Stomach (tissue), 9 donors: ENCODE data around the gene PITX1. TPM values are rescaled to one million over a fixed set of nuclear protein-coding genes. Genes with fewer than 3 reads are reported as not detected.

Source experiments
- DNase-seq, 2 donors: peaks; one replicate each; pipeline versions ENCODE4 v3.0.0 to v3.0.0-alpha.2; 2013 to 2019
- H3K27ac ChIP-seq, 5 donors: fragments of 200-600 bp in 4 of 5; sonication (generic) in 4 of 5; one replicate each; pipeline ENCODE4 v1.5.1; 2013 to 2019; ENCODE audit warnings: mild to moderate bottlenecking in 1 of 5, moderate library complexity in 1 of 5
- H3K27me3 ChIP-seq, 3 donors: fragments of 200-600 bp; sonication (generic); one replicate each; pipeline ENCODE4 v1.5.1; 2017 to 2019; ENCODE audit warnings: mixed run types in 1 of 3
- H3K36me3 ChIP-seq, 4 donors: fragments of 200-600 bp; sonication (generic); 1 replicate in 3 of 4; 2 replicates in 1 of 4; pipeline ENCODE4 v1.5.1; 2016 to 2019
- H3K4me1 ChIP-seq, 4 donors: fragments of 200-600 bp; sonication (generic); one replicate each; pipeline ENCODE4 v1.5.1; 2016 to 2019
- H3K4me3 ChIP-seq, 4 donors: fragments of 200-600 bp; sonication (generic) in 3 of 4; one replicate each; pipeline ENCODE4 v1.5.1; 2016 to 2019; ENCODE audit warnings: mild to moderate bottlenecking in 1 of 4
- H3K9me3 ChIP-seq, 4 donors: fragments of 200-600 bp; sonication (generic); one replicate each; pipeline ENCODE4 v1.5.1; 2016 to 2019
- CTCF ChIP-seq, 7 experiments: fragments of 450-650 bp in 4 of 7; fragments of 200-600 bp in 3 of 7; sonication (generic) in 3 of 7; IDR thresholded peaks; one replicate each; pipeline ENCODE4 v1.5.1; 2016 to 2019; ENCODE audit warnings: antibody characterized with exemption in 7 of 7, control low read depth in 2 of 7, mild to moderate bottlenecking in 1 of 7
- EP300 ChIP-seq: sonication (generic); formaldehyde crosslinking; IDR thresholded peaks from one replicate; pipeline ENCODE4 v1.6.1; 2017; ENCODE audit warnings: antibody characterized with exemption
- POLR2A ChIP-seq, 4 donors: fragments of 450-650 bp; IDR thresholded peaks; one replicate each; pipeline ENCODE4 v1.6.1; 2016; ENCODE audit warnings: antibody characterized with exemption in 4 of 4, control low read depth in 2 of 4, mild to moderate bottlenecking in 1 of 4, moderate library complexity in 1 of 4
- POLR2AphosphoS5 ChIP-seq, 3 donors: sonication (generic); formaldehyde crosslinking; IDR thresholded peaks; one replicate each; pipeline ENCODE4 v1.6.1; 2016; ENCODE audit warnings: antibody characterized with exemption in 3 of 3
- WGBS, 5 donors: extraction: QIAGEN DNeasy Blood & Tissue Kit in 3 of 5; methylation state at CpG; one replicate each; pipeline versions ENCODE4 v1.1.5 to v1.1.7; 2013 to 2018; 5-methylcytosine and 5-hydroxymethylcytosine counted together
- intact Hi-C: fragments of 100-400 bp; cut with DNase I; formaldehyde crosslinking; loops from one replicate; pipeline ENCODE4 v1.15.1; 2023; ENCODE audit warnings: low total_unique reads
- polyA plus RNA-seq, 3 donors: library from polyadenylated mRNA; stranded (reverse); fragments of 200-250 nt; gene quantifications; one replicate each; pipeline ENCODE4 v1.2.3, GENCODE V29; 2013
- total RNA-seq, 5 donors: library from RNA; depleted of rRNA; stranded (reverse); fragments of >200 nt; gene quantifications; one replicate each; pipeline versions ENCODE4 v1.1.0 to v1.2.3, GENCODE V29; 2014 to 2016
- donor health status: healthy with polysubstance abuse.
- donor health status: Bipolar disorder and iron deficiency.
- donor health status: healthy.

PITX1 gene
- total and polyA plus RNA-seq, 8 donors = 30.3 to 149 (median 45.6) TPM

GRCh38 chr5:135073761-135074345 lies 39.8 kb upstream of the PITX1 start:
- WGBS, 5 donors = 57 to 87% (median 65%) methylated on average over 7 to 8 of the region's 8 CpGs
- Histone ChIP-seq H3K4me1 (peaks cover 0 to 11% (median 4%) of the 10 kb centered on the region in 4 donors), H3K4me3 (no peak overlapping the region), H3K27me3 (no peaks in the 10 kb centered on the region), H3K9me3 (no peaks in the 10 kb centered on the region), H3K36me3 (no peaks in the 10 kb centered on the region), H3K27ac (no peak overlapping the region)
- peak in 1 of 2 donors; percentile 17 for DNase-seq
- intact Hi-C loops = no loop called here
- no peak for TF ChIP-seq POLR2AphosphoS5 (IDR thresholded peaks at IDR 0.05)
- TF ChIP-seq CTCF (IDR thresholded peaks at IDR 0.05) = no peak
- TF ChIP-seq POLR2A (IDR thresholded peaks at IDR 0.05) = no peak
- no peak for TF ChIP-seq EP300

- Histone ChIP-seq H3K27me3 (no peaks in the 10 kb centered on the region), H3K36me3 (no peaks in the 10 kb centered on the region), H3K9me3 (no peaks in the 10 kb centered on the region), H3K27ac (no peak overlapping the region), H3K4me3 (no peak overlapping the region), H3K4me1 (peaks cover 0 to 11% (median 4%) of the 10 kb centered on the region in 4 donors)
- 37 to 50% (median 43%) methylated on average over 9 to 13 of the region's 13 CpGs for WGBS, 5 donors
- DNase-seq = peak in 1 of 2 donors; percentile 73
- TF ChIP-seq POLR2AphosphoS5 (IDR thresholded peaks at IDR 0.05) = no peak
- TF ChIP-seq CTCF (IDR thresholded peaks at IDR 0.05) = no peak
- no peak for TF ChIP-seq EP300
- intact Hi-C loops = no loop called here
These were observed 38.6 kb upstream of the PITX1 start for GRCh38 chr5:135072387-135073281.

- DNase-seq = no peak
- Histone ChIP-seq H3K4me3 (no peak overlapping the region), H3K9me3 (no peaks in the 10 kb centered on the region), H3K4me1 (peaks cover 0 to 11% (median 4%) of the 10 kb centered on the region in 4 donors), H3K36me3 (no peaks in the 10 kb centered on the region), H3K27ac (no peak overlapping the region), H3K27me3 (peaks cover 0 to 7% (median 0%) of the 10 kb centered on the region in 3 donors)
- TF ChIP-seq EP300 (no peak), CTCF (IDR thresholded peaks at IDR 0.05) (no peak), POLR2AphosphoS5 (IDR thresholded peaks at IDR 0.05) (no peak), POLR2A (IDR thresholded peaks at IDR 0.05) (no peak)
- intact Hi-C loops = no loop called here
- 90 to 96% (median 93%) methylated on average over 5 to 6 of the region's 6 CpGs for WGBS, 5 donors
These were observed 37.3 kb upstream of the PITX1 start for GRCh38 chr5:135071311-135071710.

- Histone ChIP-seq H3K27me3 (peaks cover 0 to 11% (median 0%) of the 10 kb centered on the region in 3 donors), H3K4me1 (peaks cover 0 to 4% (median 0%) of the 10 kb centered on the region in 4 donors), H3K36me3 (no peaks in the 10 kb centered on the region), H3K4me3 (no peak overlapping the region), H3K9me3 (no peaks in the 10 kb centered on the region), H3K27ac (no peak overlapping the region)
- intact Hi-C loops = no loop called here
- TF ChIP-seq CTCF (IDR thresholded peaks at IDR 0.05) (no peak), POLR2A (IDR thresholded peaks at IDR 0.05) (no peak), EP300 (no peak), POLR2AphosphoS5 (IDR thresholded peaks at IDR 0.05) (no peak)
- 71 to 86% (median 78%) methylated on average over 16 to 19 of the region's 19 CpGs for WGBS, 5 donors
- DNase-seq = no peak
These were observed 36.0 kb upstream of the PITX1 start for GRCh38 chr5:135069895-135070657.
